ENCODE data around the gene NOL11.
"Not testable (repeated sequence)": the region's sequence is repeated elsewhere in the genome, so short reads cannot be mapped to it uniquely, and the experiment has no call there.

NOL11 gene
- 96.1 to 203 reads per million in 2 experiments for total RNA-seq

GRCh38 chr17:67717624-67718324 lies at the start of gene NOL11:
NOL11 (plus strand) TSS chr17:67717936; CDS start chr17:67717948, 12 bp downstream.
- DNase-seq (ENCODE audit: low read depth): peak; percentile 100

- no peak for DNase-seq (ENCODE audit: low read depth)
Observed at GRCh38 chr17:67671493-67671892, 46.2 kb upstream of the NOL11 start.

GRCh38 chr17:67672592-67673335 lies 45.0 kb upstream of the NOL11 start:
- no peak for DNase-seq (ENCODE audit: low read depth)

- DNase-seq (ENCODE audit: low read depth): no peak
Observed at GRCh38 chr17:67675481-67675880, 42.3 kb upstream of the NOL11 start.

- DNase-seq (ENCODE audit: low read depth): no peak
Observed at GRCh38 chr17:67676305-67676704, 41.4 kb upstream of the NOL11 start.

- DNase-seq (ENCODE audit: low read depth): no peak
Observed at GRCh38 chr17:67678414-67678813, 39.3 kb upstream of the NOL11 start.

- no peak for DNase-seq (ENCODE audit: low read depth)
Observed at GRCh38 chr17:67679225-67679624, 38.5 kb upstream of the NOL11 start.

GRCh38 chr17:67679721-67680120 lies 38.0 kb upstream of the NOL11 start:
- DNase-seq (ENCODE audit: low read depth): no peak

- no peak for DNase-seq (ENCODE audit: low read depth)
Observed at GRCh38 chr17:67680445-67681224, 37.1 kb upstream of the NOL11 start.

- DNase-seq (ENCODE audit: low read depth): no peak
Observed at GRCh38 chr17:67682196-67682595, 35.5 kb upstream of the NOL11 start.

- no peak for DNase-seq (ENCODE audit: low read depth)
Observed at GRCh38 chr17:67685351-67685750, 32.4 kb upstream of the NOL11 start.

- no peak for DNase-seq (ENCODE audit: low read depth)
Observed at GRCh38 chr17:67686241-67686640, 31.5 kb upstream of the NOL11 start.

- DNase-seq (ENCODE audit: low read depth): no peak
Observed at GRCh38 chr17:67687511-67687910, 30.2 kb upstream of the NOL11 start.

- DNase-seq (ENCODE audit: low read depth): peak; percentile 29
Observed at GRCh38 chr17:67689534-67690177, 28.1 kb upstream of the NOL11 start.

- no peak for DNase-seq (ENCODE audit: low read depth)
Observed at GRCh38 chr17:67693811-67694210, 23.9 kb upstream of the NOL11 start.

GRCh38 chr17:67696347-67696746 lies 21.4 kb upstream of the NOL11 start:
- no peak for DNase-seq (ENCODE audit: low read depth)

GRCh38 chr17:67696853-67697498 lies 20.8 kb upstream of the NOL11 start:
- DNase-seq (ENCODE audit: low read depth): no peak

- no peak for DNase-seq (ENCODE audit: low read depth)
Observed at GRCh38 chr17:67700037-67700724, 17.6 kb upstream of the NOL11 start.

GRCh38 chr17:67700725-67701119 lies 17.0 kb upstream of the NOL11 start:
- DNase-seq (ENCODE audit: low read depth): no peak

- DNase-seq (ENCODE audit: low read depth): not testable (repeated sequence)
Observed at GRCh38 chr17:67702861-67703260, 14.9 kb upstream of the NOL11 start.

- no peak for DNase-seq (ENCODE audit: low read depth)
Observed at GRCh38 chr17:67707442-67707841, 10.3 kb upstream of the NOL11 start.
